Measurements from ENCODE around the gene MATN4. TPM values are rescaled to one million over a fixed set of nuclear protein-coding genes. Genes with fewer than 3 reads are reported as not detected.

Gene MATN4
- total and polyA plus RNA-seq, 2 of the 4 experiments (the other 2 are of a cell fraction) = 0.12 TPM; not detected in 1

DNA sequence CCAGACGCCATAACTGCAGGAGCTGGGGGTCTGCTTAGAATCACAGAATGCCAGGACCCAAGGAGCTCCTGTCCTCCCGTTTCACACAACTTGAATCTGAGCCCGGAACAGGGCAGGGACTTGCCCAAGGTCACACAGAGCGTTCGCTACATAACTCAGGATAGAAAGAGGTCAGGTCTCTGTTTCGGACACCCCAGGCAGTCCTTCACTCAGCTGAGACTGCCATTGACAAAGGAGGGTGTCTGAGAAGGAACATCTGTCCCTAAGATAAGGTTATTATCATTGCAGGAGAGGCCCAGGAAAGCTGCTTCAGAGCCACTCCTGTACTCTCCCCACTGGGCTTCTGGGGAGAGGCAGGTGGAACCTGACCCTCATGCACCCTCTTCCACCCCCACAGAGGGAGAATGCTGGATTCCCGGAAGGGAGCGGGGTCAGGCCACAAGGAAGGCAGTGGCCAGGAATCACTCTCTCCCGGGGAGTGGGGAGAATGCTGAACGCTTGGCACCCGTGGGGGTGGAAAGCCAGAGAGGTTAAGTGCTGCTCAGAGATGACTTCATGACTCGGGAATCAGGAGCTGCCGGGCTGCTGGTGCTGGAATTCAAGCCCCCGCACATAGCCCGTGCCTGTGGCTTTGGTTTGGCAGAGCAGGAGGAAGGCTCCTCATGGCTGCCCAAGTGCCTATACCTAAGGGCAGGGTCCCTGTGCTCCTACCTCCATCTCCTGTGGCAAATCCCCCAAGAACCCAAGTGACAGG lies 29.4 kb upstream of the MATN4 start (continued):
- TF ChIP-seq, protein P1, sequence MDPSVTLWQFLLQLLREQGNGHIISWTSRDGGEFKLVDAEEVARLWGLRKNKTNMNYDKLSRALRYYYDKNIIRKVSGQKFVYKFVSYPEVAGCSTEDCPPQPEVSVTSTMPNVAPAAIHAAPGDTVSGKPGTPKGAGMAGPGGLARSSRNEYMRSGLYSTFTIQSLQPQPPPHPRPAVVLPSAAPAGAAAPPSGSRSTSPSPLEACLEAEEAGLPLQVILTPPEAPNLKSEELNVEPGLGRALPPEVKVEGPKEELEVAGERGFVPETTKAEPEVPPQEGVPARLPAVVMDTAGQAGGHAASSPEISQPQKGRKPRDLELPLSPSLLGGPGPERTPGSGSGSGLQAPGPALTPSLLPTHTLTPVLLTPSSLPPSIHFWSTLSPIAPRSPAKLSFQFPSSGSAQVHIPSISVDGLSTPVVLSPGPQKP (IDR thresholded peaks at IDR 0.05; ENCODE audit: borderline replicate concordance, low read depth, low read length) = no peak

Measured in IMR-90 (cell line).